Measurements from ENCODE around the gene MED29.

The MED29 gene

GRCh38 chr19:39399668-39400050 is 8.5 kb downstream of the MED29 start:
- H3K27me3 ChIP-seq (ENCODE audit: insufficient read depth, low read length) = no peaks in the 10 kb centered on the region
- no peaks in the 10 kb centered on the region for H3K36me3 ChIP-seq (ENCODE audit: insufficient read depth, low read length)
- no peak overlapping the region for H2AFZ ChIP-seq (ENCODE audit: low read length, unreplicated experiment)
- peak overlapping the region; percentile 99; the same call in 1 of the 2 replicates for H3K27ac ChIP-seq (ENCODE audit: low read depth, low read length)
- H3K79me2 ChIP-seq (ENCODE audit: control insufficient read depth, insufficient read depth, low read length, unreplicated experiment) = no peaks in the 10 kb centered on the region
- no peak overlapping the region for H3K4me3 ChIP-seq (ENCODE audit: low read depth, low read length)
- H3K4me1 ChIP-seq (ENCODE audit: control insufficient read depth, insufficient read depth, low read length, unreplicated experiment) = peaks cover 39% of the 10 kb centered on the region

DNA sequence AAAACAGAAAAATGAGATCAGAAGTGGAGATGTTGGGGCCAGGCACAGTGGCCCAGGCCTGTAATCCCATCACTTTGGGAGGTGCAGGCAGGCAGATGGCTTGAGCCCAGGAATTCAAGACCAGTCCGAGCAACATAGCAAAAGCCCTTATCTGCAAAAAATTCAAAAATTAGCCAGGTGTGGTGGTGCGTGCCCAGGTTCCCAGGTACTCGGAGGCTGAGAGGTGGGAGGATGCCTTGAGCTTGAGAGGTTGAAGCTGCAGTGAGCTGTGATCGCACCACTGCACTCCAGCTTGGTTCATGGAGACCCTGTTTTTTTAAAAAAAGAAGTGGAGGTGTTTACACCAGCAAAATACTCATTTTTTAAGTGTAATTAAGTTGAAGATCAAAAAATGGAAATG is 8.9 kb downstream of the MED29 start:
- Histone ChIP-seq H3K27ac (ENCODE audit: low read depth, low read length) (peak overlapping the region; percentile 99; the same call in 1 of the 2 replicates), H3K27me3 (ENCODE audit: insufficient read depth, low read length) (no peaks in the 10 kb centered on the region), H3K79me2 (ENCODE audit: control insufficient read depth, insufficient read depth, low read length, unreplicated experiment) (no peaks in the 10 kb centered on the region), H3K36me3 (ENCODE audit: insufficient read depth, low read length) (no peaks in the 10 kb centered on the region), H3K4me1 (ENCODE audit: control insufficient read depth, insufficient read depth, low read length, unreplicated experiment) (peaks cover 39% of the 10 kb centered on the region), H3K4me3 (ENCODE audit: low read depth, low read length) (no peak overlapping the region), H2AFZ (ENCODE audit: low read length, unreplicated experiment) (no peak overlapping the region)

GRCh38 chr19:39401070-39401548 is 9.9 kb downstream of the MED29 start:
- peaks cover 39% of the 10 kb centered on the region for H3K4me1 ChIP-seq (ENCODE audit: control insufficient read depth, insufficient read depth, low read length, unreplicated experiment)
- peak overlapping the region; percentile 99 for H3K27ac ChIP-seq (ENCODE audit: low read depth, low read length)
- H3K27me3 ChIP-seq (ENCODE audit: insufficient read depth, low read length) = no peaks in the 10 kb centered on the region
- no peaks in the 10 kb centered on the region for H3K36me3 ChIP-seq (ENCODE audit: insufficient read depth, low read length)
- peaks cover 2% of the 10 kb centered on the region for H3K79me2 ChIP-seq (ENCODE audit: control insufficient read depth, insufficient read depth, low read length, unreplicated experiment)
- no peak overlapping the region for H2AFZ ChIP-seq (ENCODE audit: low read length, unreplicated experiment)
- no peak overlapping the region for H3K4me3 ChIP-seq (ENCODE audit: low read depth, low read length)

- Histone ChIP-seq H3K36me3 (ENCODE audit: insufficient read depth, low read length) (no peaks in the 10 kb centered on the region), H3K79me2 (ENCODE audit: control insufficient read depth, insufficient read depth, low read length, unreplicated experiment) (peaks cover 4% of the 10 kb centered on the region), H3K27me3 (ENCODE audit: insufficient read depth, low read length) (no peaks in the 10 kb centered on the region), H3K4me1 (ENCODE audit: control insufficient read depth, insufficient read depth, low read length, unreplicated experiment) (peaks cover 39% of the 10 kb centered on the region), H3K4me3 (ENCODE audit: low read depth, low read length) (0 out of 2 replicates have a peak overlapping the region, but pooled peaks have one; percentile 14), H3K27ac (ENCODE audit: low read depth, low read length) (peak overlapping the region; percentile 99), H2AFZ (ENCODE audit: low read length, unreplicated experiment) (no peak overlapping the region)
Observed at GRCh38 chr19:39401549-39402345, 10.6 kb downstream of the MED29 start.

GRCh38 chr19:39402346-39403300 is 11.4 kb downstream of the MED29 start:
- H3K36me3 ChIP-seq (ENCODE audit: insufficient read depth, low read length) = peaks cover 3% of the 10 kb centered on the region; the same call in 1 of the 2 replicates
- peak overlapping the region; percentile 74 for H3K4me3 ChIP-seq (ENCODE audit: low read depth, low read length)
- no peak overlapping the region for H2AFZ ChIP-seq (ENCODE audit: low read length, unreplicated experiment)
- H3K79me2 ChIP-seq (ENCODE audit: control insufficient read depth, insufficient read depth, low read length, unreplicated experiment) = peaks cover 13% of the 10 kb centered on the region
- peaks cover 37% of the 10 kb centered on the region for H3K4me1 ChIP-seq (ENCODE audit: control insufficient read depth, insufficient read depth, low read length, unreplicated experiment)
- H3K27ac ChIP-seq (ENCODE audit: low read depth, low read length) = peak overlapping the region; percentile 99
- no peaks in the 10 kb centered on the region for H3K27me3 ChIP-seq (ENCODE audit: insufficient read depth, low read length)

DNA sequence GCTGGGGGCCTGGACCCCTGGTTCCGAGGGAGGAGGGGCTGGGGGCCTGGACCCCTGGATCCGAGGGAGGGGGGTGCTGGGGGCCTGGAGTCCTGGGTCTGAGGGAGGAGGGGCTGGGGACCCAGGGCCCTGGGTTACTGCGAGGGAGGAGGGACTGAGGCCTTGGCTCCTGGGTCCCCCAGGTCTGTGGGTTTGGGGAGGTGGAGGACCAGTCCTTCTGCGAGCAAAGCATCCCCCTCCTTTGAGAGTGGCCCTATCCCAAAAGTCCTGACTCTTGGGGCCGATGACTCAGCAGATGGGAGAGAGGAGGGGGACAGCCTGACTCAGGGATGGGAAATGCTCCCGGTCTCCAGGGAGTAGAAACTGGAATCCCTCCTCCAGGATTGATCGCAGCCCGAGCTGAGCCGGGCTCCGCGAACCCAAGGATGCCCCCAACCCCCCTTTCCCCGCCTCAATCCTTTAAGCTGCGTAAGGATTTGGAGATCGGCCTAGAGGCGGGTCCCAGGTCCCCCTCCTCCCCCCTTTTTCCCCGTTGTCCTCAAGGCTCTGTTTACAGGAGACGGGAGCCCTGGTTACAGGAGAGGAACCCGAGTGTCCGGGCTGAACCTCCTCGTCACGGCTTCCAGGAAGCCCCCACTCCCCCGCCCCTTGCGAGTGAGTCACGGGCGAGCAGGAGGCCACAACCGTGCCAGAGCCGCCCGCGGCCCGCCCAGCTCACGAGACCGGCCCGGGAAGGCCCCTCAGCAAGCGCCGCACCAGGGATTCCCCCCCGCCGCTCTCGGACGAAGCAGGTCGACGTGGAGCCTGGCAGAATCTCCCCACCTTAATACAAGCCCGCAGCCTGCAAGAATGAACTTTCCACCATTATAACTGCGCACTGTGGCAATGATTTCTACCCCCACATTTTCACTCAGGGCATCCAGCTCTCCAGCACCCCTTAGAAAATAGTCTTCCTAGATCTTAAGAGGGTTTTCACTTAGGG is 12.4 kb downstream of the MED29 start:
- H3K27ac ChIP-seq (ENCODE audit: low read depth, low read length) = peak overlapping the region; percentile 99
- H3K4me3 ChIP-seq (ENCODE audit: low read depth, low read length) = peak overlapping the region; percentile 74
- peaks cover 13% of the 10 kb centered on the region; the same call in 1 of the 2 replicates for H3K36me3 ChIP-seq (ENCODE audit: insufficient read depth, low read length)
- no peak overlapping the region for H2AFZ ChIP-seq (ENCODE audit: low read length, unreplicated experiment)
- H3K4me1 ChIP-seq (ENCODE audit: control insufficient read depth, insufficient read depth, low read length, unreplicated experiment) = peaks cover 27% of the 10 kb centered on the region
- H3K79me2 ChIP-seq (ENCODE audit: control insufficient read depth, insufficient read depth, low read length, unreplicated experiment) = peaks cover 23% of the 10 kb centered on the region
- no peaks in the 10 kb centered on the region for H3K27me3 ChIP-seq (ENCODE audit: insufficient read depth, low read length)

GRCh38 chr19:39405261-39405957 is 14.2 kb downstream of the MED29 start:
- H3K27ac ChIP-seq (ENCODE audit: low read depth, low read length) = peak overlapping the region; percentile 69; the same call in 1 of the 2 replicates
- peaks cover 17% of the 10 kb centered on the region; the same call in 1 of the 2 replicates for H3K36me3 ChIP-seq (ENCODE audit: insufficient read depth, low read length)
- H3K4me3 ChIP-seq (ENCODE audit: low read depth, low read length) = no peak overlapping the region; the same call in 1 of the 2 replicates
- H2AFZ ChIP-seq (ENCODE audit: low read length, unreplicated experiment) = no peak overlapping the region
- no peaks in the 10 kb centered on the region for H3K27me3 ChIP-seq (ENCODE audit: insufficient read depth, low read length)
- H3K4me1 ChIP-seq (ENCODE audit: control insufficient read depth, insufficient read depth, low read length, unreplicated experiment) = peaks cover 27% of the 10 kb centered on the region
- peaks cover 27% of the 10 kb centered on the region for H3K79me2 ChIP-seq (ENCODE audit: control insufficient read depth, insufficient read depth, low read length, unreplicated experiment)

GRCh38 chr19:39405958-39406655 is 14.9 kb downstream of the MED29 start:
- H3K36me3 ChIP-seq (ENCODE audit: insufficient read depth, low read length) = peaks cover 17% of the 10 kb centered on the region; the same call in 1 of the 2 replicates
- H3K4me3 ChIP-seq (ENCODE audit: low read depth, low read length) = peak overlapping the region; percentile 82
- H2AFZ ChIP-seq (ENCODE audit: low read length, unreplicated experiment) = no peak overlapping the region
- peaks cover 30% of the 10 kb centered on the region for H3K4me1 ChIP-seq (ENCODE audit: control insufficient read depth, insufficient read depth, low read length, unreplicated experiment)
- H3K27me3 ChIP-seq (ENCODE audit: insufficient read depth, low read length) = no peaks in the 10 kb centered on the region
- H3K27ac ChIP-seq (ENCODE audit: low read depth, low read length) = peak overlapping the region; percentile 69
- H3K79me2 ChIP-seq (ENCODE audit: control insufficient read depth, insufficient read depth, low read length, unreplicated experiment) = peaks cover 27% of the 10 kb centered on the region

Data from ACC112 (cell line).